Measurements from ENCODE around the gene SLX4IP.
A peak's percentile ranks its signal among the peaks of the same experiment; 100 is the strongest.

SLX4IP gene

GRCh38 chr20:10428008-10428407 is 7.1 kb upstream of the SLX4IP start:
- no peak for DNase-seq (ENCODE audit: low read depth in 3 of 3)

GRCh38 chr20:10429443-10429981 is 5.6 kb upstream of the SLX4IP start:
- DNase-seq (ENCODE audit: low read depth in 3 of 3) = no peak

- DNase-seq (ENCODE audit: low read depth in 3 of 3) = no peak
Observed at GRCh38 chr20:10430000-10430466, 5.1 kb upstream of the SLX4IP start.

GRCh38 chr20:10430704-10431103 is 4.4 kb upstream of the SLX4IP start:
- no peak for DNase-seq (ENCODE audit: low read depth in 3 of 3)

GRCh38 chr20:10432079-10432478 is 3.0 kb upstream of the SLX4IP start:
- DNase-seq (ENCODE audit: low read depth in 3 of 3) = no peak

GRCh38 chr20:10433014-10433622 is 2.0 kb upstream of the SLX4IP start:
- no peak for DNase-seq (ENCODE audit: low read depth in 3 of 3)

GRCh38 chr20:10433623-10434466 is 1.3 kb upstream of the SLX4IP start, which contains the start of gene MKKS:
MKKS (minus strand) TSS chr20:10434222; CDS start chr20:10413514, 20,708 bp downstream.
- DNase-seq (ENCODE audit: low read depth in 3 of 3) = peak; percentile 70 to 72 (median 72)

GRCh38 chr20:10434467-10434831 is 656 bp upstream of the SLX4IP start:
- DNase-seq (ENCODE audit: low read depth in 3 of 3) = peak; percentile 38 to 48 (median 44)

GRCh38 chr20:10436053-10436699 is 1.1 kb downstream of the SLX4IP start:
- DNase-seq (ENCODE audit: low read depth in 3 of 3) = no peak

- DNase-seq (ENCODE audit: low read depth in 3 of 3) = no peak
Observed at GRCh38 chr20:10438217-10438616, 3.1 kb downstream of the SLX4IP start.

- no peak for DNase-seq (ENCODE audit: low read depth in 3 of 3)
Observed at GRCh38 chr20:10443936-10444335, 8.8 kb downstream of the SLX4IP start.

- no peak for DNase-seq (ENCODE audit: low read depth in 3 of 3)
Observed at GRCh38 chr20:10445758-10446157, 10.7 kb downstream of the SLX4IP start.

GRCh38 chr20:10447028-10447427 is 11.9 kb downstream of the SLX4IP start:
- peak in 1 of 3 experiments; percentile 20 for DNase-seq (ENCODE audit: low read depth in 3 of 3)

- DNase-seq (ENCODE audit: low read depth in 3 of 3) = no peak
Observed at GRCh38 chr20:10448270-10449156, 13.4 kb downstream of the SLX4IP start.

- DNase-seq (ENCODE audit: low read depth in 3 of 3) = no peak
Observed at GRCh38 chr20:10449270-10449669, 14.2 kb downstream of the SLX4IP start.

GRCh38 chr20:10453241-10453640 is 18.1 kb downstream of the SLX4IP start:
- no peak for DNase-seq (ENCODE audit: low read depth in 3 of 3)

- DNase-seq (ENCODE audit: low read depth in 3 of 3) = no peak
Observed at GRCh38 chr20:10454151-10454750, 19.1 kb downstream of the SLX4IP start.

- DNase-seq (ENCODE audit: low read depth in 3 of 3) = no peak
Observed at GRCh38 chr20:10461495-10461894, 26.4 kb downstream of the SLX4IP start.

- DNase-seq (ENCODE audit: low read depth in 3 of 3) = no peak
Observed at GRCh38 chr20:10462516-10462915, 27.4 kb downstream of the SLX4IP start.

- no peak for DNase-seq (ENCODE audit: low read depth in 3 of 3)
Observed at GRCh38 chr20:10463622-10464021, 28.5 kb downstream of the SLX4IP start.

- DNase-seq (ENCODE audit: low read depth in 3 of 3) = no peak
Observed at GRCh38 chr20:10465135-10465534, 30.0 kb downstream of the SLX4IP start.

All from stimulated activated CD4-positive, alpha-beta T cell treated with anti-CD3 and anti-CD28 coated beads, TNF-alpha, amount 100 ng/mL, for 4 hours (primary cell).